ENCODE measurements around the gene ASTN2. TPM values are rescaled to one million over a fixed set of nuclear protein-coding genes. Genes with fewer than 3 reads are reported as not detected.

ASTN2 gene
- polyA plus RNA-seq, 2 donors = 0.26 to 0.35 TPM

DNA sequence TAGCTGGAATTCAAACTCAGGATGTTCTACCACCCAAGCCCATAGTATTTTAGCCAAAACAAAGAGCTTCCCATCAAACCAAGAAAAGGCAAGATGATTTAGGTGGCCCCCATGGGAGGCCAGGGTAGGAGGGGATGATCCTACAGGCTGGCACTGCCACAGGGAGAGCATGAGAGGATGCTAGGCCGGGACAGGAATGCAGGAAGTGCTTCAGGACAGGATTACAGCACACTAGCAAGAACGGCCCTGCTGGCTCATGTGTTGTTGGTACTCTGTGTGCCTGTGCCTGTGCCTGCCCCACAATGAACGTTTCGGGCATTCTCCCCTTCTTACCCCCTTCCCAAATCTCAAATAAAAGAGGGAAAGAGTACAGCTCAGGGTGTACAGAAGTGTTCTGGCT, 838.5 kb downstream of the ASTN2 start:
- H3K27ac ChIP-seq (ENCODE audit: low read depth in 2 of 2, low read length in 1 of 2) = peak overlapping the region in 1 of 2 donors; percentile 3
- H3K4me1 ChIP-seq (ENCODE audit: control insufficient read depth in 2 of 2, insufficient read depth in 2 of 2, low read length in 1 of 2) = peaks cover 0 to 6% of the 10 kb centered on the region in 2 donors
- no peaks in the 10 kb centered on the region for H3K27me3 ChIP-seq (ENCODE audit: control insufficient read depth in 1 of 2, insufficient read depth in 2 of 2, low read length in 2 of 2)
- H3K4me3 ChIP-seq (ENCODE audit: low read depth in 1 of 2, low read length in 2 of 2) = no peak overlapping the region
- H3K9me3 ChIP-seq (ENCODE audit: control insufficient read depth in 2 of 2, insufficient read depth in 1 of 2, low read depth in 1 of 2, low read length in 1 of 2) = no peaks in the 10 kb centered on the region
- no peaks in the 10 kb centered on the region for H3K36me3 ChIP-seq (ENCODE audit: control insufficient read depth in 2 of 2, insufficient read depth in 2 of 2, low read length in 1 of 2)
- 48 to 52% methylated on average over 4 of the region's 4 CpGs for WGBS, 2 donors

GRCh38 chr9:116574027-116574679, 840.7 kb downstream of the ASTN2 start:
- Histone ChIP-seq H3K27ac (ENCODE audit: low read depth in 2 of 2, low read length in 1 of 2) (no peak overlapping the region), H3K9me3 (ENCODE audit: control insufficient read depth in 2 of 2, insufficient read depth in 1 of 2, low read depth in 1 of 2, low read length in 1 of 2) (no peaks in the 10 kb centered on the region), H3K4me1 (ENCODE audit: control insufficient read depth in 2 of 2, insufficient read depth in 2 of 2, low read length in 1 of 2) (peaks cover 0 to 9% of the 10 kb centered on the region in 2 donors), H3K27me3 (ENCODE audit: control insufficient read depth in 1 of 2, insufficient read depth in 2 of 2, low read length in 2 of 2) (no peaks in the 10 kb centered on the region), H3K4me3 (ENCODE audit: low read depth in 1 of 2, low read length in 2 of 2) (no peak overlapping the region), H3K36me3 (ENCODE audit: control insufficient read depth in 2 of 2, insufficient read depth in 2 of 2, low read length in 1 of 2) (no peaks in the 10 kb centered on the region)
- WGBS, 2 donors = 32 to 62% methylated on average over 1 of the region's 1 CpG

DNA sequence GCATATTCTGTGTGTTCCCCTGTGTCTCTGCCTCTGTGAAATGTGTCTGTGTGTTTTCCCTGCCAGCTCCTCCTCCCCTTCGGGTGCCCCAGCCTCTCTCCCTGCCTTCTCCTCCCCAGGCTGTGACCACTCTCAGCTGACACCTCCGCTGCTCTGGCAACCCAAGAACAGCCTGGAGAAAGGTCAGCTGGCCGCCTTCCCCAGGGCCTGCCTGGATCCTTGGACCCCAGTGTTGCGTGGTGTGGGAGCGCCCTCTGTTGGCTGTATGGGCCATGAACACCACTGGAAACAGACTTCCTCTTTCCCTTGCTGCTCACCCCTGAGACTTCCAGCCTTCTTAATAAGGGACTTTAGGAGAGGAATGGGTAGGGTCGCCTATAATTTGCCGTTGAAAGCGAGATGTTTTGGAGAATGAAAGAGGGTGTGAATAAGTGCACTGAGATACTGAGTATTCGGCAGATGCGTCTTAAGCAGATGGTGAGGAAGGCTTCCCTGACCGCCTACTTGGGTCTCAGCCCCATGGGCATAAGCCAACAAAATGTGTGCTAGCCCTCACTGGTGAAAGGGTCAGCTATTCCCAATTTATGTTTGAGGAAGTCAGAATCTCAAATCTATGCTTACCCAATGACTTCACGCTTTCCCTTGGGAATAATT, 842.6 kb downstream of the ASTN2 start:
- no peak overlapping the region for H3K4me3 ChIP-seq (ENCODE audit: low read depth in 1 of 2, low read length in 2 of 2)
- H3K27ac ChIP-seq (ENCODE audit: low read depth in 2 of 2, low read length in 1 of 2) = no peak overlapping the region
- peaks cover 0 to 9% of the 10 kb centered on the region in 2 donors for H3K4me1 ChIP-seq (ENCODE audit: control insufficient read depth in 2 of 2, insufficient read depth in 2 of 2, low read length in 1 of 2)
- H3K27me3 ChIP-seq (ENCODE audit: control insufficient read depth in 1 of 2, insufficient read depth in 2 of 2, low read length in 2 of 2) = no peaks in the 10 kb centered on the region
- no peaks in the 10 kb centered on the region for H3K36me3 ChIP-seq (ENCODE audit: control insufficient read depth in 2 of 2, insufficient read depth in 2 of 2, low read length in 1 of 2)
- WGBS, 2 donors = 29 to 30% methylated on average over 12 of the region's 12 CpGs
- no peaks in the 10 kb centered on the region for H3K9me3 ChIP-seq (ENCODE audit: control insufficient read depth in 2 of 2, insufficient read depth in 1 of 2, low read depth in 1 of 2, low read length in 1 of 2)

DNA sequence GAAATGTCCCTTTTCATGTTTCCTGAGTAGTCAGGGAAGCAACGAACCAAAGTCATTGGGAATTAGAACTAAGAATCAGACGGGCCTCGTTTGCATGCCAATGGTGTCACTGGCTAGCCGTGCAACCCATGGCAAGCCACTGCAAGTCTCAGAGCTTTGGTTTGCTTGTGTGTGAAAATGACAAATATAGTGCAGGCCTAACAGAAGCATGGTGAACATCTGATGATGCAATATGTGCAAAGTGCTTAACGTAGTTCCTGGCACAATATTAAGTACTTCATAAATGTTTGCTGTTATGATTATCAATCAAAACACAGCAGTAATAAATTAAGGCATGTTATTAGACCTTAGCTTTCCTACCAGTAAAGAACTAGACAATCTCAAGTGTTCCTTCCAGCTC, 845.7 kb downstream of the ASTN2 start:
- Histone ChIP-seq H3K9me3 (ENCODE audit: control insufficient read depth in 2 of 2, insufficient read depth in 1 of 2, low read depth in 1 of 2, low read length in 1 of 2) (no peaks in the 10 kb centered on the region), H3K27ac (ENCODE audit: low read depth in 2 of 2, low read length in 1 of 2) (no peak overlapping the region), H3K4me1 (ENCODE audit: control insufficient read depth in 2 of 2, insufficient read depth in 2 of 2, low read length in 1 of 2) (peaks cover 0 to 13% of the 10 kb centered on the region in 2 donors), H3K36me3 (ENCODE audit: control insufficient read depth in 2 of 2, insufficient read depth in 2 of 2, low read length in 1 of 2) (no peaks in the 10 kb centered on the region), H3K4me3 (ENCODE audit: low read depth in 1 of 2, low read length in 2 of 2) (no peak overlapping the region), H3K27me3 (ENCODE audit: control insufficient read depth in 1 of 2, insufficient read depth in 2 of 2, low read length in 2 of 2) (no peaks in the 10 kb centered on the region)
- WGBS, 2 donors = 40 to 63% methylated on average over 5 of the region's 5 CpGs

DNA sequence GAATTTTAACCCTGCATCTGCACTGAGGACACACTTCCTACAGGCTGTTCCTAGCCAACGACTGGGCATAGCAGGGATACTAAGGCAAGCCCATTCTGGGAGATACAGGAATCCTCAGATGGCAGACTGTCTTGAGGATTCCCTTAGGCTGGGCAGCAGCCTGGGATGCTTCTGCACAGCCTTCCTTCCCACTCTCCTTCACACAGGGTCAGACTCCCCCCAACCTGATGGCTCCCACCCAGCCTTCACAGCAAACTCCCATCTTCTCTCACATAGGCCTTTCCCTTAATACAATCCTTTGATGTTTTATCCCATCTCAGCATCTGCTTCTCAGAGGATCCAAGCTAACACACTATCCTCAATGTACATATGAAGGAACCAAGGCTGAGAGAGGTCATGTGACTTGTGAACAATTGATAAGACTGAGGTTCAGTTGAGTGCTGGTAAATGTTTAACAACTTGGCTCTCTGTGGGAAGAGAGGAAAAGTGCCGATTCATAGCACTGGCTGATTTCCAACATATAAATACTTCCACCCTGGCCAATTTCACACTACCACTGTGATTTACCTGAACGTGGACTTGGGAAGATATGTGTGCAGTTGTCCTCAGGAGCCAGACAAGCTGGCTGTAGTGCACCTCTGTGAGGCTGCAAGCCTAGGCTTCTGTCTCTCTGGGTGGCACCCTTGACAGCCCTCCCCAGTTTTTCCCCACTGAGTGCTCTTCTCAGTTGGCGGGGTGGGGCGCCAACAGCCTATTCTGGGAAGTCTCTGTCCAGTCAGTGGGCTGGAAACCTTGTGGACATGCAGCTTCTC, 848.0 kb downstream of the ASTN2 start:
- no peaks in the 10 kb centered on the region for H3K9me3 ChIP-seq (ENCODE audit: control insufficient read depth in 2 of 2, insufficient read depth in 1 of 2, low read depth in 1 of 2, low read length in 1 of 2)
- 48 to 51% methylated on average over 5 of the region's 5 CpGs for WGBS, 2 donors
- H3K27ac ChIP-seq (ENCODE audit: low read depth in 2 of 2, low read length in 1 of 2) = peak overlapping the region; percentile 1 to 24
- peaks cover 0 to 11% of the 10 kb centered on the region in 2 donors for H3K4me1 ChIP-seq (ENCODE audit: control insufficient read depth in 2 of 2, insufficient read depth in 2 of 2, low read length in 1 of 2)
- H3K27me3 ChIP-seq (ENCODE audit: control insufficient read depth in 1 of 2, insufficient read depth in 2 of 2, low read length in 2 of 2) = no peaks in the 10 kb centered on the region
- H3K36me3 ChIP-seq (ENCODE audit: control insufficient read depth in 2 of 2, insufficient read depth in 2 of 2, low read length in 1 of 2) = no peaks in the 10 kb centered on the region
- no peak overlapping the region for H3K4me3 ChIP-seq (ENCODE audit: low read depth in 1 of 2, low read length in 2 of 2)

DNA sequence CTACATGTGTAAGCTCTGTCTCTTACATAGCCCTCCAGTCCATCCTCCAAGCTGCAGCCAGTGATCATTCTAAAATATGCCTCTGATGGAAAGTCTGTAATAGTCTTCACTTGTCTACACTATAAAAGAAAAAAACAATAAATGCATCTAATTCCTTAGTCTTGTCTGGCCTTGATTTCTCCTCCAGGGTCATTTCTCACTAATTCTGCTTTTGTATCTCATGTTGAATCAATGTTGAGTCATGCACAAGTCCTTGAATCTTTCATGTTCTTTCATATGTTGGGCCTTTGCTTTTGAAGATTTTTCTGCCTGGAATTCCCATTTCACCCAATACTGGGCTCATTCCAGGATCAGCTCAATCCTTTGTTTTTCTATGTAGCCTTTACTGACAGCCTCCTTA, 848.9 kb downstream of the ASTN2 start:
- Histone ChIP-seq H3K36me3 (ENCODE audit: control insufficient read depth in 2 of 2, insufficient read depth in 2 of 2, low read length in 1 of 2) (no peaks in the 10 kb centered on the region), H3K4me3 (ENCODE audit: low read depth in 1 of 2, low read length in 2 of 2) (no peak overlapping the region), H3K4me1 (ENCODE audit: control insufficient read depth in 2 of 2, insufficient read depth in 2 of 2, low read length in 1 of 2) (peaks cover 0 to 7% of the 10 kb centered on the region in 2 donors), H3K27ac (ENCODE audit: low read depth in 2 of 2, low read length in 1 of 2) (no peak overlapping the region), H3K27me3 (ENCODE audit: control insufficient read depth in 1 of 2, insufficient read depth in 2 of 2, low read length in 2 of 2) (no peaks in the 10 kb centered on the region), H3K9me3 (ENCODE audit: control insufficient read depth in 2 of 2, insufficient read depth in 1 of 2, low read depth in 1 of 2, low read length in 1 of 2) (no peaks in the 10 kb centered on the region)

DNA sequence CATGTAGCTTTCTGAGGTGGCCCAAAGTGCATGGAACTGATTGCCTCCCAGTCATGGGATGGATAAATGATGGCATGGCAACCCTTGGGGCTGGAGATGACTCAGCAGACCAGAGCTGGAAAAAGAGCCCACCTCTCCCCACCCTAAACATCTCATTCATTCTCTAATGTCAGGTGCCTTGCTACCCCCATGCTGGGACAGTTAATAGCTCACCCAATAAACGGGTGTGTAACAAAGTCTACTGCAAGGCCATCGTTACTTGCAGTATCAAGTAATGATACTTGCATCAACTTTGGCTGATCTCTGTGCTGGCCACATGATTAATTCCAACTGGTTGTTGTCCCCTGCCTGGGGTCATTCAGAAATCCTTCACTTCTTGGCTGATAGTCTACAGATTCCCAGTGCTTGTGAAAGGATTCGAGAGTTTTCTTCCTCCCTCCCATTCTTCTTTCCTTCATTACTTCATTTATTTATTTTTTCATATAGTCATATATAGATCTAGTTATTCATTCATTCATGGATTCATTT, 850.5 kb downstream of the ASTN2 start:
- H3K27ac ChIP-seq (ENCODE audit: low read depth in 2 of 2, low read length in 1 of 2) = no peak overlapping the region
- peaks cover 0 to 4% of the 10 kb centered on the region in 2 donors for H3K4me1 ChIP-seq (ENCODE audit: control insufficient read depth in 2 of 2, insufficient read depth in 2 of 2, low read length in 1 of 2)
- no peaks in the 10 kb centered on the region for H3K27me3 ChIP-seq (ENCODE audit: control insufficient read depth in 1 of 2, insufficient read depth in 2 of 2, low read length in 2 of 2)
- no peaks in the 10 kb centered on the region for H3K9me3 ChIP-seq (ENCODE audit: control insufficient read depth in 2 of 2, insufficient read depth in 1 of 2, low read depth in 1 of 2, low read length in 1 of 2)
- no peak overlapping the region for H3K4me3 ChIP-seq (ENCODE audit: low read depth in 1 of 2, low read length in 2 of 2)
- 66 to 77% methylated on average over 3 of the region's 3 CpGs for WGBS, 2 donors
- no peaks in the 10 kb centered on the region for H3K36me3 ChIP-seq (ENCODE audit: control insufficient read depth in 2 of 2, insufficient read depth in 2 of 2, low read length in 1 of 2)

GRCh38 chr9:116558818-116559540, 855.9 kb downstream of the ASTN2 start:
- Histone ChIP-seq H3K4me3 (ENCODE audit: low read depth in 1 of 2, low read length in 2 of 2) (no peak overlapping the region), H3K4me1 (ENCODE audit: control insufficient read depth in 2 of 2, insufficient read depth in 2 of 2, low read length in 1 of 2) (no peaks in the 10 kb centered on the region), H3K9me3 (ENCODE audit: control insufficient read depth in 2 of 2, insufficient read depth in 1 of 2, low read depth in 1 of 2, low read length in 1 of 2) (no peaks in the 10 kb centered on the region), H3K36me3 (ENCODE audit: control insufficient read depth in 2 of 2, insufficient read depth in 2 of 2, low read length in 1 of 2) (no peaks in the 10 kb centered on the region), H3K27me3 (ENCODE audit: control insufficient read depth in 1 of 2, insufficient read depth in 2 of 2, low read length in 2 of 2) (no peaks in the 10 kb centered on the region), H3K27ac (ENCODE audit: low read depth in 2 of 2, low read length in 1 of 2) (no peak overlapping the region)
- WGBS, 2 donors = 77 to 87% methylated on average over 5 of the region's 5 CpGs

GRCh38 chr9:116558035-116558434, 856.8 kb downstream of the ASTN2 start:
- Histone ChIP-seq H3K27me3 (ENCODE audit: control insufficient read depth in 1 of 2, insufficient read depth in 2 of 2, low read length in 2 of 2) (no peaks in the 10 kb centered on the region), H3K36me3 (ENCODE audit: control insufficient read depth in 2 of 2, insufficient read depth in 2 of 2, low read length in 1 of 2) (no peaks in the 10 kb centered on the region), H3K27ac (ENCODE audit: low read depth in 2 of 2, low read length in 1 of 2) (no peak overlapping the region), H3K4me1 (ENCODE audit: control insufficient read depth in 2 of 2, insufficient read depth in 2 of 2, low read length in 1 of 2) (no peaks in the 10 kb centered on the region), H3K4me3 (ENCODE audit: low read depth in 1 of 2, low read length in 2 of 2) (no peak overlapping the region), H3K9me3 (ENCODE audit: control insufficient read depth in 2 of 2, insufficient read depth in 1 of 2, low read depth in 1 of 2, low read length in 1 of 2) (no peaks in the 10 kb centered on the region)

Data from esophagus (tissue), 2 donors.